H9 (cell line): ENCODE results near the gene ENOX2. TPM values are rescaled to one million over a fixed set of nuclear protein-coding genes. Genes with fewer than 3 reads are reported as not detected.

Experiments
- DNase-seq: peaks from one replicate; pipeline ENCODE4 v3.0.0-alpha.2; 2017
- H2AFZ ChIP-seq: one replicate; pipeline ENCODE4 v1.6.1; 2013; ENCODE audit warnings: mild to moderate bottlenecking, low read length, control low read depth, moderate library complexity
- H2AK5ac ChIP-seq: 2 replicates; pipeline ENCODE4 v1.6.1; 2013; ENCODE audit warnings: low read length, control low read depth, mixed read lengths; ENCODE audit not compliant: insufficient read length
- H2BK120ac ChIP-seq: one replicate; pipeline ENCODE4 v1.6.1; 2013; ENCODE audit warnings: low read depth, mild to moderate bottlenecking, low read length, control low read depth, inconsistent platforms; ENCODE audit not compliant: poor library complexity, severe bottlenecking
- H2BK12ac ChIP-seq: 2 replicates; pipeline ENCODE4 v1.6.1; 2013; ENCODE audit warnings: low read length, control low read depth, mixed read lengths, low read depth; ENCODE audit not compliant: insufficient read length
- H2BK15ac ChIP-seq: 2 replicates; pipeline ENCODE4 v1.6.1; 2013; ENCODE audit warnings: low read depth, low read length, control low read depth
- H2BK20ac ChIP-seq: one replicate; pipeline ENCODE4 v1.6.1; 2013; ENCODE audit warnings: low read depth, mild to moderate bottlenecking, low read length, control low read depth, inconsistent platforms; ENCODE audit not compliant: poor library complexity, severe bottlenecking
- H2BK5ac ChIP-seq: 2 replicates; pipeline ENCODE4 v1.6.1; 2013; ENCODE audit warnings: low read length, control low read depth, mixed read lengths; ENCODE audit not compliant: insufficient read length
- H3K14ac ChIP-seq: 2 replicates; pipeline ENCODE4 v1.6.1; 2013; ENCODE audit warnings: low read length, control low read depth; ENCODE audit not compliant: insufficient read depth
- H3K18ac ChIP-seq: 2 replicates; pipeline ENCODE4 v1.6.1; 2013; ENCODE audit warnings: low read depth, mild to moderate bottlenecking, mixed read lengths, low read length, control low read depth; ENCODE audit not compliant: insufficient read length
- H3K23ac ChIP-seq: 2 replicates; pipeline ENCODE4 v1.6.1; 2013; ENCODE audit warnings: low read length, control low read depth, mixed read lengths, low read depth; ENCODE audit not compliant: insufficient read length
- H3K23me2 ChIP-seq: 2 replicates; pipeline ENCODE4 v1.6.1; 2013; ENCODE audit warnings: low read depth, mild to moderate bottlenecking, mixed read lengths, low read length, control low read depth; ENCODE audit not compliant: insufficient read length, poor library complexity, severe bottlenecking
- H3K27ac ChIP-seq: 2 replicates; pipeline ENCODE4 v1.5.1; 2013; ENCODE audit warnings: low read length, control low read depth, mixed read lengths, low read depth; ENCODE audit not compliant: insufficient read length
- H3K27me3 ChIP-seq: 2 replicates; pipeline ENCODE4 v1.6.1; 2013; ENCODE audit warnings: low read length, control low read depth, inconsistent platforms; ENCODE audit not compliant: insufficient read depth
- H3K4ac ChIP-seq: 2 replicates; pipeline ENCODE4 v1.6.1; 2013; ENCODE audit warnings: low read depth, mild to moderate bottlenecking, control low read depth, inconsistent platforms, low read length, moderate library complexity
- H3K4me1 ChIP-seq: 2 replicates; pipeline ENCODE4 v1.6.1; 2013; ENCODE audit warnings: low read length, control low read depth, inconsistent platforms; ENCODE audit not compliant: insufficient read depth
- H3K4me2 ChIP-seq: 2 replicates; pipeline ENCODE4 v1.6.1; 2013; ENCODE audit warnings: low read length, control low read depth, mixed read lengths; ENCODE audit not compliant: insufficient read length, insufficient read depth
- H3K56ac ChIP-seq: 2 replicates; pipeline ENCODE4 v1.6.1; 2013; ENCODE audit warnings: low read depth, mild to moderate bottlenecking, mixed read lengths, low read length, control low read depth; ENCODE audit not compliant: insufficient read length
- H3K79me1 ChIP-seq: 2 replicates; pipeline ENCODE4 v1.6.1; 2013; ENCODE audit warnings: low read depth, mild to moderate bottlenecking, moderate library complexity, low read length, control low read depth, inconsistent platforms; ENCODE audit not compliant: insufficient read depth, poor library complexity, severe bottlenecking
- H3K79me2 ChIP-seq: 2 replicates; pipeline ENCODE4 v1.6.1; 2013; ENCODE audit warnings: low read length, control low read depth, inconsistent platforms; ENCODE audit not compliant: insufficient read depth
- H3K9ac ChIP-seq: 2 replicates; pipeline ENCODE4 v1.6.1; 2013; ENCODE audit warnings: low read length, control low read depth, mixed read lengths; ENCODE audit not compliant: insufficient read length; ENCODE audit errors: extremely low read depth
- H3K9me3 ChIP-seq: one replicate; pipeline ENCODE4 v1.6.1; 2013; ENCODE audit warnings: low read depth, low read length, inconsistent platforms; ENCODE audit not compliant: control insufficient read depth
- H3T11ph ChIP-seq: one replicate; pipeline ENCODE4 v1.6.1; 2013; ENCODE audit warnings: mild to moderate bottlenecking, low read length, control low read depth, inconsistent platforms
- H4K20me1 ChIP-seq: one replicate; pipeline ENCODE4 v1.6.1; 2013; ENCODE audit not compliant: control insufficient read depth, insufficient read length, insufficient read depth
- H4K5ac ChIP-seq: 2 replicates; pipeline ENCODE4 v1.6.1; 2013; ENCODE audit warnings: low read depth, mild to moderate bottlenecking, mixed read lengths, low read length, control low read depth; ENCODE audit not compliant: insufficient read length
- H4K8ac ChIP-seq: replicated peaks from 2 replicates; pipeline ENCODE4 v1.6.1; 2013; ENCODE audit warnings: low read length, control low read depth, mixed read lengths, low read depth; ENCODE audit not compliant: insufficient read length
- H4K91ac ChIP-seq: 2 replicates; pipeline ENCODE4 v1.6.1; 2013; ENCODE audit warnings: low read depth, mild to moderate bottlenecking, moderate library complexity, mixed read lengths, low read length, control low read depth; ENCODE audit not compliant: insufficient read length
- H3K27ac Mint-ChIP-seq, 3 experiments: 2 replicates in 2 of 3; 3 replicates in 1 of 3; pipeline ENCODE4 v1.8.0; 2020 to 2021; ENCODE audit warnings: mixed read lengths in 3 of 3, mild to moderate bottlenecking in 1 of 3, moderate library complexity in 1 of 3
- H3K27me3 Mint-ChIP-seq: 2 replicates; pipeline ENCODE4 v1.8.0; 2021; ENCODE audit warnings: low read depth, mild to moderate bottlenecking, moderate library complexity, mixed read lengths
- H3K36me3 Mint-ChIP-seq, 3 experiments: 2 replicates in 2 of 3; 3 replicates in 1 of 3; pipeline ENCODE4 v1.8.0; 2020 to 2021; ENCODE audit warnings: low read depth in 3 of 3, mixed read lengths in 3 of 3; ENCODE audit not compliant: insufficient read depth in 1 of 3
- H3K4me1 Mint-ChIP-seq, 2 experiments: 2 replicates each; pipeline ENCODE4 v1.8.0; 2020; ENCODE audit warnings: mixed read lengths in 2 of 2
- H3K4me3 Mint-ChIP-seq, 2 experiments: 2 replicates in 1 of 2; 3 replicates in 1 of 2; pipeline ENCODE4 v1.8.0; 2020 to 2021; ENCODE audit warnings: mild to moderate bottlenecking in 2 of 2, mixed read lengths in 2 of 2, moderate library complexity in 1 of 2
- H3K9me3 Mint-ChIP-seq, 2 experiments: 2 replicates in 1 of 2; 3 replicates in 1 of 2; pipeline ENCODE4 v1.8.0; 2020; ENCODE audit warnings: mild to moderate bottlenecking in 2 of 2, mixed read lengths in 2 of 2, moderate library complexity in 1 of 2
- CTCF ChIP-seq: fragments of 200-600 bp; sonication (generic); conservative IDR thresholded peaks from 3 replicates; pipeline ENCODE4 v1.8.0; 2021; ENCODE audit warnings: antibody characterized with exemption, mild to moderate bottlenecking
- total RNA-seq: library from RNA; stranded (reverse); gene quantifications from 2 replicates; pipeline ENCODE4 v1.2.1, GENCODE V29; 2021

Gene ENOX2
- total RNA-seq, 1 experiment from 2014 or later: 17.7 TPM

- no peak for TF ChIP-seq CTCF
- H3K4ac ChIP-seq: no peak overlapping the region
- no peak overlapping the region for H3K4me2 ChIP-seq
- H2AFZ ChIP-seq: no peak overlapping the region
- no peak overlapping the region for H2BK20ac ChIP-seq
- no peak overlapping the region for H4K91ac ChIP-seq
- H3T11ph ChIP-seq: no peak overlapping the region
- no peak overlapping the region for H3K18ac ChIP-seq
- H3K27me3 ChIP-seq: no peaks in the 10 kb centered on the region
- H2BK5ac ChIP-seq: no peak overlapping the region
- H2BK120ac ChIP-seq: no peak overlapping the region
- no peaks in the 10 kb centered on the region for H3K79me1 ChIP-seq
- no peaks in the 10 kb centered on the region for H3K27me3 Mint-ChIP-seq
- no peaks in the 10 kb centered on the region for H3K4me1 ChIP-seq
- H3K14ac ChIP-seq: no peak overlapping the region
- H3K9me3 Mint-ChIP-seq: peaks cover 5 to 7% of the 10 kb centered on the region in 2 experiments; a peak in 3 of 5 replicates
- no peak overlapping the region for H3K9ac ChIP-seq
- H3K56ac ChIP-seq: no peak overlapping the region
- no peak overlapping the region for H3K23ac ChIP-seq
- no peaks in the 10 kb centered on the region for H3K23me2 ChIP-seq
- peaks cover 0 to 5% (median 4%) of the 10 kb centered on the region in 3 experiments; a peak in 4 of 7 replicates for H3K36me3 Mint-ChIP-seq
- H2BK15ac ChIP-seq: no peak overlapping the region
- DNase-seq: no peak
- H3K4me1 Mint-ChIP-seq: no peaks in the 10 kb centered on the region
- H3K27ac ChIP-seq: no peak overlapping the region
- H2BK12ac ChIP-seq: no peak overlapping the region
- H3K27ac Mint-ChIP-seq: no peak overlapping the region
- no peak overlapping the region for H4K8ac ChIP-seq
- no peak overlapping the region for H2AK5ac ChIP-seq
- no peaks in the 10 kb centered on the region for H3K79me2 ChIP-seq
- H3K9me3 ChIP-seq: no peaks in the 10 kb centered on the region
- no peak overlapping the region for H3K4me3 Mint-ChIP-seq
- no peaks in the 10 kb centered on the region for H4K20me1 ChIP-seq
- no peak overlapping the region for H4K5ac ChIP-seq
Measured at GRCh38 chrX:130658310-130658709, 244.7 kb downstream of the ENOX2 start.
